HCT116 (cell line): ENCODE results near the gene ZFX. TPM values are rescaled to one million over a fixed set of nuclear protein-coding genes. Genes with fewer than 3 reads are reported as not detected.

Source experiments
- ATAC-seq: fragments of 200-7000 bp; cut with Tn5 transposase; 2 replicates; pipeline ENCODE4 v1.9.1; 2020; ENCODE audit warnings: mild to moderate bottlenecking, moderate library complexity
- BruUV-seq: library from RNA; stranded (reverse); fragments of 400-500 nt; replicated peaks from 2 replicates; lab custom pipeline; 2021; lab: Mats Ljungman, UMichigan
- CTCF ChIA-PET: fragments of 300-600 bp; sonication (Branson Sonifier 250); formaldehyde crosslinking; loops from one replicate; lab custom pipeline; 2021; ENCODE audit warnings: antibody characterized with exemption; lab: Charles Lee
- POLR2A ChIA-PET: fragments of 300-600, 350-600 bp; sonication (Branson Sonifier 250); formaldehyde crosslinking; loops from one replicate; lab custom pipeline; 2021; ENCODE audit warnings: antibody characterized with exemption; lab: Charles Lee
- RAD21 ChIA-PET, 2 experiments: fragments of 300-600 bp; sonication (Branson Sonifier 250); formaldehyde crosslinking; loops; one replicate each; lab custom pipeline; 2023; ENCODE audit warnings: low total read pairs in 2 of 2; ENCODE audit not compliant: uncharacterized antibody in 2 of 2, unreplicated experiment in 2 of 2, low non-redundant PET in 1 of 2; lab: Charles Lee
- DNase-seq: peaks from one replicate; pipeline ENCODE4 v3.0.0-alpha.2; 2010; ENCODE audit warnings: low read depth, low spot score
- H2AFZ ChIP-seq: fragments of 200-600 bp; shearing (Covaris generic), sonication (generic); 2 replicates; pipeline ENCODE4 v1.6.1; 2017; ENCODE audit warnings: low read depth, mixed run types, mixed read lengths, antibody characterized with exemption, low read length; ENCODE audit not compliant: poor library complexity, severe bottlenecking
- H3K27ac ChIP-seq: 2 replicates; pipeline ENCODE4 v1.5.1; 2012; ENCODE audit warnings: low read depth, low read length
- H3K27me3 ChIP-seq: fragments of 200-600 bp; sonication (generic); 2 replicates; pipeline ENCODE4 v1.6.1; 2016; ENCODE audit warnings: mixed run types, low read length, mixed read lengths; ENCODE audit not compliant: insufficient read depth
- H3K36me3 ChIP-seq, 2 experiments: fragments of 200-500 bp in 1 of 2; fragments of 200-600 bp in 1 of 2; sonication (Bioruptor generic) in 1 of 2; sonication (generic) in 1 of 2; 2 replicates each; pipeline versions ENCODE4 v1.5.1 to v1.6.1; 2014 to 2016; ENCODE audit warnings: low read length in 2 of 2, inconsistent platforms in 1 of 2, mixed read lengths in 1 of 2, mixed run types in 1 of 2; ENCODE audit not compliant: insufficient read depth in 2 of 2, control insufficient read depth in 1 of 2
- H3K4me1 ChIP-seq, 2 experiments: fragments of 200-600 bp in 1 of 2; sonication (generic) in 1 of 2; 2 replicates each; pipeline versions ENCODE4 v1.5.1 to v1.6.1; 2012 to 2017; ENCODE audit warnings: low read length in 2 of 2, inconsistent platforms in 1 of 2, mild to moderate bottlenecking in 1 of 2, mixed read lengths in 1 of 2, mixed run types in 1 of 2, moderate library complexity in 1 of 2; ENCODE audit not compliant: insufficient read depth in 2 of 2, control insufficient read depth in 1 of 2
- H3K4me2 ChIP-seq: fragments of 200-600 bp; sonication (generic); 2 replicates; pipeline ENCODE4 v1.6.1; 2017; ENCODE audit warnings: mixed run types, low read length, mixed read lengths
- H3K4me3 ChIP-seq, 2 experiments: fragments of 200-600 bp in 1 of 2; sonication (generic) in 1 of 2; replicated peaks in 1 of 2; 2 replicates each; pipeline ENCODE4 v1.5.1; 2011 to 2016; ENCODE audit warnings: low read length in 2 of 2, control low read depth in 1 of 2, low read depth in 1 of 2, mild to moderate bottlenecking in 1 of 2, mixed read lengths in 1 of 2, mixed run types in 1 of 2
- H3K79me2 ChIP-seq: fragments of 200-600 bp; sonication (generic); 2 replicates; pipeline ENCODE4 v1.6.1; 2017; ENCODE audit warnings: mild to moderate bottlenecking, mixed run types, low read length, moderate library complexity, mixed read lengths; ENCODE audit not compliant: insufficient read depth
- H3K9ac ChIP-seq: fragments of 200-600 bp; sonication (generic); 2 replicates; pipeline ENCODE4 v1.6.1; 2016; ENCODE audit warnings: low read length, mixed read lengths
- H3K9me2 ChIP-seq: fragments of 200-600 bp; sonication (generic), shearing (Covaris generic); 2 replicates; pipeline ENCODE4 v1.6.1; 2017; ENCODE audit warnings: mixed run types, mild to moderate bottlenecking, moderate library complexity; ENCODE audit not compliant: insufficient read depth
- H3K9me3 ChIP-seq, 2 experiments: fragments of 200-500 bp in 1 of 2; fragments of 200-600 bp in 1 of 2; sonication (Bioruptor generic) in 1 of 2; sonication (generic) in 1 of 2; 2 replicates each; pipeline ENCODE4 v1.6.1; 2014 to 2017; ENCODE audit warnings: low read length in 2 of 2, mixed read lengths in 2 of 2, inconsistent platforms in 1 of 2, low read depth in 1 of 2, mild to moderate bottlenecking in 1 of 2, mixed run types in 1 of 2, moderate library complexity in 1 of 2; ENCODE audit not compliant: control insufficient read depth in 1 of 2, insufficient read depth in 1 of 2
- H4K20me1 ChIP-seq: fragments of 200-600 bp; sonication (generic), shearing (Covaris generic); 2 replicates; pipeline ENCODE4 v1.6.1; 2017; ENCODE audit warnings: mixed run types, mild to moderate bottlenecking, moderate library complexity; ENCODE audit not compliant: insufficient read depth
- CBX3 ChIP-seq: IDR thresholded peaks from 2 replicates; pipeline ENCODE4 v1.6.1; 2012; ENCODE audit warnings: low read depth
- EGR1 ChIP-seq: IDR thresholded peaks from 2 replicates; pipeline ENCODE4 v1.6.1; 2012; ENCODE audit warnings: low read depth
- EZH2 ChIP-seq: fragments of 200-600 bp; sonication (generic); IDR thresholded peaks from 2 replicates; pipeline ENCODE4 v1.6.1; 2017; ENCODE audit warnings: antibody characterized with exemption, mixed run types
- POLR2A ChIP-seq: IDR thresholded peaks from 2 replicates; pipeline ENCODE4 v1.7.0; 2011; ENCODE audit warnings: borderline replicate concordance; ENCODE audit not compliant: insufficient read depth, insufficient read length; ENCODE audit errors: extremely low read depth
- RAD21 ChIP-seq: IDR thresholded peaks from 2 replicates; pipeline ENCODE4 v1.6.1; 2012; ENCODE audit warnings: low read depth, mild to moderate bottlenecking
- SIN3A ChIP-seq: IDR thresholded peaks from 2 replicates; pipeline ENCODE4 v1.6.1; 2012; ENCODE audit warnings: low read depth
- SRF ChIP-seq: IDR thresholded peaks from 2 replicates; pipeline ENCODE4 v1.6.1; 2012; ENCODE audit warnings: low read depth
- ZFX ChIP-seq: fragments of 450-650 bp; IDR thresholded peaks from 2 replicates; pipeline ENCODE4 v1.6.1; 2017
- ZNF274 ChIP-seq: fragments of 200-500 bp; sonication (Bioruptor generic); IDR thresholded peaks from 2 replicates; pipeline ENCODE4 v1.6.1; 2014; ENCODE audit warnings: mild to moderate bottlenecking, low read depth, low read length, inconsistent platforms
- intact Hi-C: fragments of 100-400 bp; cut with micrococcal nuclease; formaldehyde crosslinking; loops from 2 replicates; pipeline ENCODE4 v1.10.0; 2022
- total RNA-seq: library from RNA; stranded (reverse); gene quantifications from one replicate; pipeline ENCODE4 v1.2.1, GENCODE V29; 2021; ENCODE audit not compliant: unreplicated experiment
- TF ChIP-seq, protein P1 (sequence below): IDR thresholded peaks from 2 replicates; pipeline ENCODE4 v1.6.1; 2012
- TF ChIP-seq, protein P2 (sequence below): IDR thresholded peaks from 2 replicates; pipeline ENCODE4 v1.6.1; 2011; ENCODE audit warnings: mild to moderate bottlenecking, low read length, moderate library complexity; ENCODE audit not compliant: insufficient replicate concordance; ENCODE audit errors: extremely low read depth
- TF ChIP-seq, protein P3 (sequence below), 3 experiments: fragments of 200-600 bp in 1 of 3; sonication (generic) in 1 of 3; IDR thresholded peaks in 2 of 3; conservative IDR thresholded peaks in 1 of 3; 2 replicates each; pipeline ENCODE4 v1.5.1; 2012 to 2017; ENCODE audit warnings: low read depth in 2 of 3, low read length in 2 of 3, antibody characterized with exemption in 1 of 3, borderline replicate concordance in 1 of 3, control low read depth in 1 of 3, mild to moderate bottlenecking in 1 of 3, mixed read lengths in 1 of 3, mixed run types in 1 of 3, moderate library complexity in 1 of 3; ENCODE audit not compliant: insufficient read depth in 1 of 3

ZFX gene
- total RNA-seq, 1 experiment from 2014 or later = 28.1 TPM

DNA sequence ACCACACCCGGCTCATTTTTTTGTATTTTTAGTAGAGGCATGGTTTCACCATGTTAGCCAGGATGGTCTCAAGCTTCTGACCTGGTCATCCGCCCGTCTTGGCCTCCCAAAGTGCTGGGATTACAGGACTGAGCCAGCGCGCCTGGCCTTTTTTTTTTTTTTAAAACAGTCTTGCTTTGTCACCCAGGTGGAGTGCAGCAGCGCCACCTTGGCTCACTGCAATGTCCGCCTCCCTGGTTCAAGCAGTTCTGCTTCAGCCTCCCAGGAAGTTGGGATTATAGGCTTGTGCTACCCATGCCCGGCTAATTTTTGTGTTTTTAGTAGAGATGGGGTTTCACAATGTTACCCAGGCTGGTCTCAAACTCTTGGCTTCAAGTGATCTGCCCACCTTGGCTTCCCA is 28.9 kb downstream of the ZFX start:
- H3K9me3 ChIP-seq = no peaks in the 10 kb centered on the region
- ChIA-PET CTCF (no interaction called here), POLR2A (no interaction called here), RAD21 (no interaction called here)
- no peaks in the 10 kb centered on the region for H3K4me1 ChIP-seq
- BruUV-seq = no TSS peak
- no peak overlapping the region for H3K9ac ChIP-seq
- H3K79me2 ChIP-seq = peaks cover 40% of the 10 kb centered on the region
- no peak for TF ChIP-seq ZFX
- no peak for TF ChIP-seq EGR1
- TF ChIP-seq ZNF274 = no peak
- TF ChIP-seq CBX3 = no peak
- TF ChIP-seq, protein P1, sequence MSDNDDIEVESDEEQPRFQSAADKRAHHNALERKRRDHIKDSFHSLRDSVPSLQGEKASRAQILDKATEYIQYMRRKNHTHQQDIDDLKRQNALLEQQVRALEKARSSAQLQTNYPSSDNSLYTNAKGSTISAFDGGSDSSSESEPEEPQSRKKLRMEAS = no peak
- no peak for TF ChIP-seq SRF
- TF ChIP-seq SIN3A = no peak
- TF ChIP-seq, protein P2, sequence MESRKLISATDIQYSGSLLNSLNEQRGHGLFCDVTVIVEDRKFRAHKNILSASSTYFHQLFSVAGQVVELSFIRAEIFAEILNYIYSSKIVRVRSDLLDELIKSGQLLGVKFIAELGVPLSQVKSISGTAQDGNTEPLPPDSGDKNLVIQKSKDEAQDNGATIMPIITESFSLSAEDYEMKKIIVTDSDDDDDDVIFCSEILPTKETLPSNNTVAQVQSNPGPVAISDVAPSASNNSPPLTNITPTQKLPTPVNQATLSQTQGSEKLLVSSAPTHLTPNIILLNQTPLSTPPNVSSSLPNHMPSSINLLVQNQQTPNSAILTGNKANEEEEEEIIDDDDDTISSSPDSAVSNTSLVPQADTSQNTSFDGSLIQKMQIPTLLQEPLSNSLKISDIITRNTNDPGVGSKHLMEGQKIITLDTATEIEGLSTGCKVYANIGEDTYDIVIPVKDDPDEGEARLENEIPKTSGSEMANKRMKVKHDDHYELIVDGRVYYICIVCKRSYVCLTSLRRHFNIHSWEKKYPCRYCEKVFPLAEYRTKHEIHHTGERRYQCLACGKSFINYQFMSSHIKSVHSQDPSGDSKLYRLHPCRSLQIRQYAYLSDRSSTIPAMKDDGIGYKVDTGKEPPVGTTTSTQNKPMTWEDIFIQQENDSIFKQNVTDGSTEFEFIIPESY = no peak
- no peak for TF ChIP-seq EZH2
- no peak for TF ChIP-seq RAD21
- TF ChIP-seq POLR2A = no peak
- TF ChIP-seq, protein P3, sequence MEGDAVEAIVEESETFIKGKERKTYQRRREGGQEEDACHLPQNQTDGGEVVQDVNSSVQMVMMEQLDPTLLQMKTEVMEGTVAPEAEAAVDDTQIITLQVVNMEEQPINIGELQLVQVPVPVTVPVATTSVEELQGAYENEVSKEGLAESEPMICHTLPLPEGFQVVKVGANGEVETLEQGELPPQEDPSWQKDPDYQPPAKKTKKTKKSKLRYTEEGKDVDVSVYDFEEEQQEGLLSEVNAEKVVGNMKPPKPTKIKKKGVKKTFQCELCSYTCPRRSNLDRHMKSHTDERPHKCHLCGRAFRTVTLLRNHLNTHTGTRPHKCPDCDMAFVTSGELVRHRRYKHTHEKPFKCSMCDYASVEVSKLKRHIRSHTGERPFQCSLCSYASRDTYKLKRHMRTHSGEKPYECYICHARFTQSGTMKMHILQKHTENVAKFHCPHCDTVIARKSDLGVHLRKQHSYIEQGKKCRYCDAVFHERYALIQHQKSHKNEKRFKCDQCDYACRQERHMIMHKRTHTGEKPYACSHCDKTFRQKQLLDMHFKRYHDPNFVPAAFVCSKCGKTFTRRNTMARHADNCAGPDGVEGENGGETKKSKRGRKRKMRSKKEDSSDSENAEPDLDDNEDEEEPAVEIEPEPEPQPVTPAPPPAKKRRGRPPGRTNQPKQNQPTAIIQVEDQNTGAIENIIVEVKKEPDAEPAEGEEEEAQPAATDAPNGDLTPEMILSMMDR (IDR thresholded peaks at IDR 0.05 in 2 of 3, conservative IDR thresholded peaks at IDR 0.05 in 1 of 3; ENCODE audit: borderline replicate concordance in 1 of 3, insufficient read depth in 1 of 3, low read depth in 2 of 3, low read length in 2 of 3) = no peak
- DNase-seq = no peak
- H3K9me2 ChIP-seq = no peaks in the 10 kb centered on the region
- H3K27ac ChIP-seq = no peak overlapping the region
- H3K36me3 ChIP-seq = peaks cover 0 to 4% of the 10 kb centered on the region in 2 experiments; a peak in 3 of 4 replicates
- ATAC-seq = no peak
- no peaks in the 10 kb centered on the region for H4K20me1 ChIP-seq
- no peaks in the 10 kb centered on the region for H3K27me3 ChIP-seq
- intact Hi-C loops = no loop called here
- no peak overlapping the region for H2AFZ ChIP-seq
- no peak overlapping the region for H3K4me2 ChIP-seq
- H3K4me3 ChIP-seq = no peak overlapping the region
